Measurements from ENCODE around the gene ASCL1. TPM values are rescaled to one million over a fixed set of nuclear protein-coding genes. Genes with fewer than 3 reads are reported as not detected.
A peak's percentile ranks its signal among the peaks of the same experiment; 100 is the strongest.

Gene ASCL1
- total and polyA plus RNA-seq, 2 of the 13 experiments (the other 11 are each of a cell fraction or from before 2014, with no cell fraction given), result not detected

DNA sequence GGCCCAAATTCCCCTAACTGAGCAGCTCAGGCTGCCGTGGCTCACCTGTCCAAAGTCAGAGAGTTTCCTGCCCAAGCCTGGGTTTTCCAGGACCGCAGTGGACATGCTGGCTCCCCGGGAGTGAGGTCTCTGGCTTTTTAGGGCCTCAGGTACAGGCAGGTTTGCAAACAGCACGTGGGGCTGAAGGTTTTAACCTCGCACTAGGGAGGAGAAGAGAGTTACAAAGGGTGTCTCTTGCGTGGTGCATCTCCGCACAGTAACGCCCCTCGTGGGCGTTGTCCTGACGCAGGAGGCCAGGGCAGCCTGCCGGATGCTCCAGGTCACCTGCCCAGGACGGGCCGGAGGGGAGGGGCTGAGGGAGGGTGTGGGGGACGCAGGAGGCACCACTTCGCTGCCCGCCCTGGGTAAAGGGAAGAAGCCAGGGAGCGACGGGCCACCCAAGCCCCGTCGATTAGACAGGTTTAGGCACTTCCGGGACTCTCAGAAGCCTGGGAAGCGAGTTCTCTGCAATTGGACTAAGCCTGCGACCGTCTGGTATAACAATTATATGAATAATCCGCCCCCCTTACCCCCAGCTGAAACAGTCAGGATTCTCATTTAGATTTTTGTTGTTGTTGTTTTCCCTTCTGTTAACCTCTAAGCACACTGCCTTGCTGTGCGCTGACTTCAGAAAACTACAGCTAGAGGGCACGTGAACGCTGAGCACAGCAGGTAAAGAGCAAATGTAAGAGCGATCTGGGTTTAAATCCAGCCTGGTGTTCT is 40.3 kb upstream of the ASCL1 start, which contains the start of gene PAH (continued):
- TF ChIP-seq ZNF484 (CRISPR knock-in tag; IDR thresholded peaks at IDR 0.05; ENCODE audit: borderline replicate concordance, low read depth) (no peak), ZNF772 (CRISPR knock-in tag; IDR thresholded peaks at IDR 0.05) (peak; percentile 94; the same call in 1 of the 2 replicates), TCF7L2 (IDR thresholded peaks at IDR 0.05; ENCODE audit: low read depth, low read length) (no peak), CERS6 (CRISPR knock-in tag; IDR thresholded peaks at IDR 0.05) (no peak), ELF3 (CRISPR knock-in tag; IDR thresholded peaks at IDR 0.05) (peak; percentile 68), GMEB1 (CRISPR knock-in tag; IDR thresholded peaks at IDR 0.05; ENCODE audit: borderline replicate concordance) (peak; percentile 80), ZNF121 (CRISPR knock-in tag; IDR thresholded peaks at IDR 0.05) (peak; percentile 39; the same call in 1 of the 2 replicates), RFX5 (IDR thresholded peaks at IDR 0.05; ENCODE audit: low read depth, low read length) (no peak), KAT2B (IDR thresholded peaks at IDR 0.05; ENCODE audit: borderline replicate concordance, low read depth, low read length) (no peak), HNF4G (IDR thresholded peaks at IDR 0.05; ENCODE audit: borderline replicate concordance, low read depth, low read length) (no peak), HNF4G (CRISPR knock-in tag; IDR thresholded peaks at IDR 0.05; ENCODE audit: borderline replicate concordance, low read depth) (0 out of 2 replicates have a peak, but pooled peaks have one; percentile 30), KMT2A (CRISPR knock-in tag; IDR thresholded peaks at IDR 0.05) (peak; percentile 39; the same call in 1 of the 2 replicates), SNAI1 (CRISPR knock-in tag; IDR thresholded peaks at IDR 0.05; ENCODE audit: borderline replicate concordance) (peak; percentile 81; the same call in 1 of the 2 replicates), MBD4 (IDR thresholded peaks at IDR 0.05; ENCODE audit: borderline replicate concordance, low read length) (no peak)
- TF ChIP-seq, protein P1, sequence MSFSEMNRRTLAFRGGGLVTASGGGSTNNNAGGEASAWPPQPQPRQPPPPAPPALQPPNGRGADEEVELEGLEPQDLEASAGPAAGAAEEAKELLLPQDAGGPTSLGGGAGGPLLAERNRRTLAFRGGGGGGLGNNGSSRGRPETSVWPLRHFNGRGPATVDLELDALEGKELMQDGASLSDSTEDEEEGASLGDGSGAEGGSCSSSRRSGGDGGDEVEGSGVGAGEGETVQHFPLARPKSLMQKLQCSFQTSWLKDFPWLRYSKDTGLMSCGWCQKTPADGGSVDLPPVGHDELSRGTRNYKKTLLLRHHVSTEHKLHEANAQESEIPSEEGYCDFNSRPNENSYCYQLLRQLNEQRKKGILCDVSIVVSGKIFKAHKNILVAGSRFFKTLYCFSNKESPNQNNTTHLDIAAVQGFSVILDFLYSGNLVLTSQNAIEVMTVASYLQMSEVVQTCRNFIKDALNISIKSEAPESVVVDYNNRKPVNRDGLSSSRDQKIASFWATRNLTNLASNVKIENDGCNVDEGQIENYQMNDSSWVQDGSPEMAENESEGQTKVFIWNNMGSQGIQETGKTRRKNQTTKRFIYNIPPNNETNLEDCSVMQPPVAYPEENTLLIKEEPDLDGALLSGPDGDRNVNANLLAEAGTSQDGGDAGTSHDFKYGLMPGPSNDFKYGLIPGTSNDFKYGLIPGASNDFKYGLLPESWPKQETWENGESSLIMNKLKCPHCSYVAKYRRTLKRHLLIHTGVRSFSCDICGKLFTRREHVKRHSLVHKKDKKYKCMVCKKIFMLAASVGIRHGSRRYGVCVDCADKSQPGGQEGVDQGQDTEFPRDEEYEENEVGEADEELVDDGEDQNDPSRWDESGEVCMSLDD (CRISPR knock-in tag; IDR thresholded peaks at IDR 0.05; ENCODE audit: borderline replicate concordance), result no peak
- TF ChIP-seq, protein P2, sequence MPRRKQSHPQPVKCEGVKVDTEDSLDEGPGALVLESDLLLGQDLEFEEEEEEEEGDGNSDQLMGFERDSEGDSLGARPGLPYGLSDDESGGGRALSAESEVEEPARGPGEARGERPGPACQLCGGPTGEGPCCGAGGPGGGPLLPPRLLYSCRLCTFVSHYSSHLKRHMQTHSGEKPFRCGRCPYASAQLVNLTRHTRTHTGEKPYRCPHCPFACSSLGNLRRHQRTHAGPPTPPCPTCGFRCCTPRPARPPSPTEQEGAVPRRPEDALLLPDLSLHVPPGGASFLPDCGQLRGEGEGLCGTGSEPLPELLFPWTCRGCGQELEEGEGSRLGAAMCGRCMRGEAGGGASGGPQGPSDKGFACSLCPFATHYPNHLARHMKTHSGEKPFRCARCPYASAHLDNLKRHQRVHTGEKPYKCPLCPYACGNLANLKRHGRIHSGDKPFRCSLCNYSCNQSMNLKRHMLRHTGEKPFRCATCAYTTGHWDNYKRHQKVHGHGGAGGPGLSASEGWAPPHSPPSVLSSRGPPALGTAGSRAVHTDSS (CRISPR knock-in tag; conservative IDR thresholded peaks at IDR 0.05), result no peak

Measured in HepG2 (cell line).